ENCODE data around the gene MIOX.

GRCh38 chr22:50530580-50530876 is 43.9 kb downstream of the MIOX start:
- TF ChIP-seq CTCF (conservative IDR thresholded peaks at IDR 0.05; ENCODE audit: low read depth, low read length), result no peak
- TF ChIP-seq EZH2 (IDR thresholded peaks at IDR 0.05; ENCODE audit: borderline replicate concordance, low read depth, low read length, poor library complexity, severe bottlenecking), result no peak
